Smooth muscle cell (in vitro differentiated cells): ENCODE measurements around the gene RGS10. TPM values are rescaled to one million over a fixed set of nuclear protein-coding genes. Genes with fewer than 3 reads are reported as not detected.

Experiments
- DNase-seq: peaks from one replicate; lab custom pipeline; 2025; ENCODE audit not compliant: unreplicated experiment; lab: John Stamatoyannopoulos, UW
- H2AFZ ChIP-seq: fragments of 200-600 bp; sonication (generic); 2 replicates; pipeline ENCODE4 v1.6.0; 2016; ENCODE audit warnings: antibody characterized with exemption, low read depth, mild to moderate bottlenecking
- H3F3A ChIP-seq: fragments of 200-600 bp; sonication (generic); 2 replicates; pipeline ENCODE4 v1.6.0; 2017; ENCODE audit warnings: antibody characterized with exemption, low read depth
- H3K27ac ChIP-seq: fragments of 200-600 bp; sonication (generic); 2 replicates; pipeline ENCODE4 v1.5.1; 2016; ENCODE audit warnings: low read depth, mild to moderate bottlenecking
- H3K27me3 ChIP-seq: fragments of 200-600 bp; sonication (generic); 2 replicates; pipeline ENCODE4 v1.6.1; 2016; ENCODE audit warnings: low read depth, mild to moderate bottlenecking
- H3K36me3 ChIP-seq: fragments of 200-600 bp; sonication (generic); 2 replicates; pipeline ENCODE4 v1.5.1; 2016; ENCODE audit warnings: low read depth
- H3K4me1 ChIP-seq: fragments of 200-600 bp; sonication (generic); 2 replicates; pipeline ENCODE4 v1.5.1; 2016; ENCODE audit warnings: low read depth
- H3K4me2 ChIP-seq: fragments of 200-600 bp; sonication (generic); 2 replicates; pipeline ENCODE4 v1.6.0; 2016; ENCODE audit warnings: mild to moderate bottlenecking
- H3K4me3 ChIP-seq: fragments of 200-600 bp; sonication (generic); 2 replicates; pipeline ENCODE4 v1.5.1; 2016; ENCODE audit warnings: mild to moderate bottlenecking
- H3K79me2 ChIP-seq: fragments of 200-600 bp; sonication (generic); 2 replicates; pipeline ENCODE4 v1.6.0; 2016; ENCODE audit warnings: low read depth, mild to moderate bottlenecking
- H3K9ac ChIP-seq: fragments of 200-600 bp; sonication (generic); 2 replicates; pipeline ENCODE4 v1.6.0; 2016; ENCODE audit warnings: low read depth
- H3K9me3 ChIP-seq: fragments of 200-600 bp; sonication (generic); replicated peaks from 2 replicates; pipeline ENCODE4 v1.5.1; 2016; ENCODE audit warnings: low read depth
- H4K20me1 ChIP-seq: fragments of 200-600 bp; sonication (generic); 2 replicates; pipeline ENCODE4 v1.6.0; 2016; ENCODE audit warnings: low read depth
- CTCF ChIP-seq: fragments of 200-600 bp; sonication (generic); IDR thresholded peaks from 2 replicates; pipeline ENCODE4 v1.5.1; 2017; ENCODE audit warnings: borderline replicate concordance, mild to moderate bottlenecking, antibody characterized with exemption; ENCODE audit not compliant: insufficient read depth, poor library complexity, severe bottlenecking
- WGBS: methylation state at CpG from one replicate; pipeline ENCODE4 v1.1.7; 2016; ENCODE audit warnings: low lambda C conversion rate; 5-methylcytosine and 5-hydroxymethylcytosine counted together
- polyA plus RNA-seq: library from polyadenylated mRNA; unstranded; fragments of >200 nt; fragmentation: Nextera tagmentation; extraction: Ambion mirVana; gene quantifications from 2 replicates; pipeline ENCODE4 v1.2.1, GENCODE V29; 2016
- total RNA-seq: library from RNA; depleted of rRNA; stranded (reverse); fragments of >200 nt; gene quantifications from 2 replicates; pipeline ENCODE4 v1.2.3, GENCODE V29; 2014

The RGS10 gene
- total and polyA plus RNA-seq, 2 experiments from 2014 or later, result 40.2 to 72.5 TPM

GRCh38 chr10:119537953-119538630, 4.4 kb downstream of the RGS10 start:
- Histone ChIP-seq H3K9ac (no peak overlapping the region), H4K20me1 (peaks cover 56% of the 10 kb centered on the region), H3F3A (no peaks in the 10 kb centered on the region), H3K27me3 (no peaks in the 10 kb centered on the region), H3K9me3 (no peaks in the 10 kb centered on the region), H2AFZ (no peak overlapping the region), H3K4me2 (no peak overlapping the region), H3K36me3 (no peaks in the 10 kb centered on the region), H3K4me3 (no peak overlapping the region), H3K4me1 (peaks cover 2% of the 10 kb centered on the region), H3K27ac (no peak overlapping the region), H3K79me2 (peaks cover 80% of the 10 kb centered on the region)
- no peak for DNase-seq
- WGBS, result 84% methylated on average over 5 of the region's 5 CpGs
- no peak for TF ChIP-seq CTCF

- Histone ChIP-seq H3K9me3 (no peaks in the 10 kb centered on the region), H4K20me1 (peaks cover 58% of the 10 kb centered on the region), H3K4me3 (no peak overlapping the region), H3K27ac (peak overlapping the region; percentile 70), H3K9ac (no peak overlapping the region), H3K79me2 (peaks cover 86% of the 10 kb centered on the region), H3F3A (no peaks in the 10 kb centered on the region), H2AFZ (no peak overlapping the region), H3K4me1 (no peaks in the 10 kb centered on the region), H3K4me2 (no peak overlapping the region), H3K27me3 (no peaks in the 10 kb centered on the region), H3K36me3 (no peaks in the 10 kb centered on the region)
- no peak for DNase-seq
- no peak for TF ChIP-seq CTCF
- 93% methylated on average over 9 of the region's 9 CpGs for WGBS
These were observed 6.0 kb downstream of the RGS10 start for GRCh38 chr10:119536508-119537025.

- H3K27me3 ChIP-seq, result no peaks in the 10 kb centered on the region
- H3K9ac ChIP-seq, result no peak overlapping the region
- H3K27ac ChIP-seq, result peak overlapping the region; percentile 70
- no peak overlapping the region for H2AFZ ChIP-seq
- 94% methylated on average over 11 of the region's 11 CpGs for WGBS
- peaks cover 58% of the 10 kb centered on the region for H4K20me1 ChIP-seq
- H3K4me2 ChIP-seq, result peak overlapping the region; percentile 60
- no peaks in the 10 kb centered on the region for H3F3A ChIP-seq
- no peak for DNase-seq
- no peaks in the 10 kb centered on the region for H3K36me3 ChIP-seq
- no peak for TF ChIP-seq CTCF
- H3K4me3 ChIP-seq, result no peak overlapping the region
- no peaks in the 10 kb centered on the region for H3K4me1 ChIP-seq
- peaks cover 84% of the 10 kb centered on the region for H3K79me2 ChIP-seq
- no peaks in the 10 kb centered on the region for H3K9me3 ChIP-seq
These were observed 6.5 kb downstream of the RGS10 start for GRCh38 chr10:119535837-119536507.
